Colonic mucosa (tissue), 4 donors: ENCODE data around the gene ATXN1. TPM values are rescaled to one million over a fixed set of nuclear protein-coding genes. Genes with fewer than 3 reads are reported as not detected.
"Not testable (repeated sequence)": the region's sequence is repeated elsewhere in the genome, so short reads cannot be mapped to it uniquely, and the experiment has no call there.

Experiments
- DNase-seq: peaks from one replicate; pipeline ENCODE4 v3.0.0-alpha.2; 2020
- H3K27ac ChIP-seq: fragments of 200-600 bp; one replicate; pipeline ENCODE4 v1.8.0; 2021
- H3K27me3 ChIP-seq: fragments of 200-600 bp; one replicate; pipeline ENCODE4 v1.8.0; 2021
- H3K36me3 ChIP-seq: fragments of 200-600 bp; one replicate; pipeline ENCODE4 v1.8.0; 2021
- H3K4me1 ChIP-seq: fragments of 200-600 bp; one replicate; pipeline ENCODE4 v1.8.0; 2021; ENCODE audit warnings: mild to moderate bottlenecking
- H3K4me3 ChIP-seq: fragments of 200-600 bp; one replicate; pipeline ENCODE4 v1.8.0; 2021
- H3K9ac ChIP-seq, 2 donors: one replicate each; pipeline ENCODE4 v1.7.0; 2013; ENCODE audit warnings: control low read depth in 2 of 2, low read depth in 2 of 2, low read length in 2 of 2
- H3K9me3 ChIP-seq: fragments of 200-600 bp; one replicate; pipeline ENCODE4 v1.8.0; 2021
- CTCF ChIP-seq: fragments of 200-600 bp; IDR thresholded peaks from one replicate; pipeline ENCODE4 v1.8.0; 2022; ENCODE audit warnings: antibody characterized with exemption, mild to moderate bottlenecking
- intact Hi-C: fragments of 100-400 bp; cut with DNase I; formaldehyde crosslinking; loops from one replicate; pipeline ENCODE4 v1.14.1; 2022
- total RNA-seq, 2 donors: library from RNA; stranded (reverse); fragmentation: NEBNext Ultra II Directional in 1 of 2; extraction: Animal tissue kit (Norgen Biotek cat#: 25700) in 1 of 2; gene quantifications; one replicate each; pipeline ENCODE4 v1.2.1, GENCODE V29; 2021
- donor health status: healthy.
- donor health status: DM: no; HTN: no; CAD: no.
- donor health status: DM: no; HTN: no; CAD: no.

The ATXN1 gene
- total RNA-seq, 2 donors from 2014 or later, result 24.5 to 41.9 TPM

GRCh38 chr6:16471222-16471909 is 289.9 kb downstream of the ATXN1 start:
- Histone ChIP-seq H3K9ac (no peak overlapping the region), H3K27ac (no peak overlapping the region), H3K4me1 (no peaks in the 10 kb centered on the region), H3K27me3 (no peaks in the 10 kb centered on the region), H3K36me3 (no peaks in the 10 kb centered on the region), H3K9me3 (no peaks in the 10 kb centered on the region), H3K4me3 (no peak overlapping the region)
- DNase-seq, result no peak
- no peak for TF ChIP-seq CTCF
- intact Hi-C loops, result no loop called here

GRCh38 chr6:16470502-16471221 is 290.6 kb downstream of the ATXN1 start:
- no peak for DNase-seq
- Histone ChIP-seq H3K27me3 (no peaks in the 10 kb centered on the region), H3K4me3 (no peak overlapping the region), H3K9ac (no peak overlapping the region), H3K36me3 (no peaks in the 10 kb centered on the region), H3K4me1 (no peaks in the 10 kb centered on the region), H3K27ac (no peak overlapping the region), H3K9me3 (no peaks in the 10 kb centered on the region)
- intact Hi-C loops, result no loop called here
- TF ChIP-seq CTCF, result no peak

GRCh38 chr6:16468991-16469615 is 292.2 kb downstream of the ATXN1 start:
- H3K36me3 ChIP-seq, result no peaks in the 10 kb centered on the region
- no peak overlapping the region for H3K27ac ChIP-seq
- DNase-seq, result no peak
- no peak overlapping the region for H3K4me3 ChIP-seq
- no peaks in the 10 kb centered on the region for H3K27me3 ChIP-seq
- intact Hi-C loops, result no loop called here
- no peak for TF ChIP-seq CTCF
- no peaks in the 10 kb centered on the region for H3K4me1 ChIP-seq
- no peaks in the 10 kb centered on the region for H3K9me3 ChIP-seq
- no peak overlapping the region for H3K9ac ChIP-seq

GRCh38 chr6:16466800-16467553 is 294.3 kb downstream of the ATXN1 start:
- H3K4me1 ChIP-seq, result no peaks in the 10 kb centered on the region
- H3K4me3 ChIP-seq, result no peak overlapping the region
- no peak overlapping the region for H3K9ac ChIP-seq
- no peak for TF ChIP-seq CTCF
- no peaks in the 10 kb centered on the region for H3K27me3 ChIP-seq
- no peaks in the 10 kb centered on the region for H3K36me3 ChIP-seq
- DNase-seq, result no peak
- H3K9me3 ChIP-seq, result no peaks in the 10 kb centered on the region
- intact Hi-C loops, result no loop called here
- no peak overlapping the region for H3K27ac ChIP-seq

GRCh38 chr6:16464045-16464444 is 297.2 kb downstream of the ATXN1 start:
- no peak for DNase-seq
- H3K9ac ChIP-seq, result no peak overlapping the region
- no peaks in the 10 kb centered on the region for H3K36me3 ChIP-seq
- no peaks in the 10 kb centered on the region for H3K27me3 ChIP-seq
- no peak overlapping the region for H3K4me3 ChIP-seq
- intact Hi-C loops, result no loop called here
- no peak overlapping the region for H3K27ac ChIP-seq
- no peak for TF ChIP-seq CTCF
- H3K4me1 ChIP-seq, result no peaks in the 10 kb centered on the region
- no peaks in the 10 kb centered on the region for H3K9me3 ChIP-seq

GRCh38 chr6:16463246-16463645 is 298.0 kb downstream of the ATXN1 start:
- intact Hi-C loops, H3K27ac ChIP-seq, H3K27me3 ChIP-seq, H3K9me3 ChIP-seq, H3K9ac ChIP-seq, DNase-seq, H3K36me3 ChIP-seq, H3K4me3 ChIP-seq, H3K4me1 ChIP-seq: not testable (repeated sequence)
